Neuronal stem cell (in vitro differentiated cells): Measurements from ENCODE around the gene CAVIN3.

Experiments
- DNase-seq: peaks from one replicate; pipeline ENCODE4 v3.0.0-alpha.2; 2013; ENCODE audit warnings: low spot score
- H2AFZ ChIP-seq: one replicate; pipeline ENCODE4 v1.6.1; 2013; ENCODE audit warnings: mild to moderate bottlenecking, low read length, inconsistent platforms
- H2AK5ac ChIP-seq: 2 replicates; pipeline ENCODE4 v1.6.1; 2013; ENCODE audit warnings: low read depth, mild to moderate bottlenecking, inconsistent platforms, low read length, moderate library complexity, mixed read lengths
- H2BK120ac ChIP-seq: 2 replicates; pipeline ENCODE4 v1.6.1; 2013; ENCODE audit warnings: low read depth, mild to moderate bottlenecking, inconsistent platforms, low read length, moderate library complexity, mixed read lengths
- H2BK12ac ChIP-seq: one replicate; pipeline ENCODE4 v1.6.1; 2013; ENCODE audit warnings: low read length, inconsistent platforms
- H2BK15ac ChIP-seq: 2 replicates; pipeline ENCODE4 v1.6.1; 2013; ENCODE audit warnings: mild to moderate bottlenecking, low read length, inconsistent platforms, mixed read lengths
- H2BK5ac ChIP-seq: one replicate; pipeline ENCODE4 v1.6.1; 2013; ENCODE audit warnings: inconsistent platforms, mild to moderate bottlenecking, low read length, moderate library complexity
- H3K14ac ChIP-seq: one replicate; pipeline ENCODE4 v1.6.1; 2013; ENCODE audit warnings: low read length, inconsistent platforms
- H3K18ac ChIP-seq: 2 replicates; pipeline ENCODE4 v1.6.1; 2013; ENCODE audit warnings: low read length, inconsistent platforms
- H3K23ac ChIP-seq: 2 replicates; pipeline ENCODE4 v1.6.1; 2013; ENCODE audit warnings: low read depth, mild to moderate bottlenecking, mixed read lengths, low read length, inconsistent platforms; ENCODE audit not compliant: poor library complexity
- H3K27ac ChIP-seq: replicated peaks from 3 replicates; pipeline ENCODE4 v1.5.1; 2013; ENCODE audit warnings: low read length, inconsistent platforms
- H3K27me3 ChIP-seq, 3 experiments: 2 replicates each; pipeline ENCODE4 v1.6.1; 2013; ENCODE audit warnings: low read length in 3 of 3, mild to moderate bottlenecking in 2 of 3, inconsistent platforms in 1 of 3, low read depth in 1 of 3, mixed read lengths in 1 of 3, moderate library complexity in 1 of 3; ENCODE audit not compliant: control insufficient read depth in 3 of 3, insufficient read depth in 3 of 3
- H3K36me3 ChIP-seq, 2 donors: replicated peaks in 1 of 2; 2 replicates each; pipeline ENCODE4 v1.6.1; 2013; ENCODE audit warnings: low read length in 2 of 2; ENCODE audit not compliant: control insufficient read depth in 2 of 2, insufficient read depth in 2 of 2
- H3K4ac ChIP-seq: 2 replicates; pipeline ENCODE4 v1.6.1; 2013; ENCODE audit warnings: inconsistent platforms, mild to moderate bottlenecking, low read length, moderate library complexity
- H3K4me1 ChIP-seq, 2 donors: 1 replicate in 1 of 2; 2 replicates in 1 of 2; pipeline ENCODE4 v1.6.1; 2013; ENCODE audit warnings: low read length in 2 of 2, low read depth in 1 of 2; ENCODE audit not compliant: control insufficient read depth in 2 of 2, insufficient read depth in 1 of 2
- H3K4me2 ChIP-seq: one replicate; pipeline ENCODE4 v1.6.1; 2013; ENCODE audit warnings: mild to moderate bottlenecking, low read length, inconsistent platforms; ENCODE audit not compliant: insufficient read depth, poor library complexity, severe bottlenecking
- H3K4me3 ChIP-seq, 2 donors: 2 replicates each; pipeline ENCODE4 v1.5.1; 2013; ENCODE audit warnings: low read length in 2 of 2, mild to moderate bottlenecking in 2 of 2, inconsistent platforms in 1 of 2, moderate library complexity in 1 of 2
- H3K79me1 ChIP-seq: one replicate; pipeline ENCODE4 v1.6.1; 2013; ENCODE audit warnings: low read depth, mild to moderate bottlenecking, inconsistent platforms, low read length, moderate library complexity
- H3K9ac ChIP-seq: one replicate; pipeline ENCODE4 v1.6.1; 2013; ENCODE audit warnings: mild to moderate bottlenecking, low read depth, low read length, inconsistent platforms; ENCODE audit not compliant: poor library complexity
- H3K9me3 ChIP-seq, 2 donors: replicated peaks in 1 of 2; 2 replicates each; pipeline versions ENCODE3 to v1.6.1; 2013; ENCODE audit warnings: low read length in 2 of 2, mild to moderate bottlenecking in 2 of 2, inconsistent platforms in 1 of 2, low read depth in 1 of 2, mixed read lengths in 1 of 2, moderate library complexity in 1 of 2; ENCODE audit not compliant: control insufficient read depth in 2 of 2, insufficient read depth in 1 of 2
- H4K8ac ChIP-seq: one replicate; pipeline ENCODE4 v1.6.1; 2013; ENCODE audit warnings: low read depth, mild to moderate bottlenecking, inconsistent platforms, low read length, moderate library complexity
- H4K91ac ChIP-seq: one replicate; pipeline ENCODE4 v1.6.1; 2013; ENCODE audit warnings: low read length, low read depth, mild to moderate bottlenecking, inconsistent platforms; ENCODE audit not compliant: poor library complexity
- WGBS, 2 donors: extraction: QIAGEN DNeasy Blood & Tissue Kit; methylation state at CpG; one replicate each; pipeline ENCODE4 v1.1.7; 2013; ENCODE audit warnings: missing lambda C conversion rate in 2 of 2, mixed read lengths in 1 of 2; ENCODE audit not compliant: insufficient read length in 2 of 2, insufficient replicate concordance in 1 of 2; ENCODE audit errors: extremely low coverage in 2 of 2; 5-methylcytosine and 5-hydroxymethylcytosine counted together

CAVIN3 gene

GRCh38 chr11:6303661-6304060 is 16.6 kb downstream of the CAVIN3 start:
- H3K4me2 ChIP-seq = no peak overlapping the region
- peak overlapping the region; percentile 12 for H2AFZ ChIP-seq
- no peak overlapping the region for H3K4ac ChIP-seq
- no peak overlapping the region for H2BK5ac ChIP-seq
- H3K4me1 ChIP-seq = peaks cover 7 to 19% of the 10 kb centered on the region in 2 donors
- H2BK12ac ChIP-seq = no peak overlapping the region
- H3K9ac ChIP-seq = no peak overlapping the region
- no peak overlapping the region for H2BK120ac ChIP-seq
- H3K79me1 ChIP-seq = no peaks in the 10 kb centered on the region
- WGBS, 2 donors = no CpG with 5 or more reads among the region's 6 CpGs
- no peak overlapping the region for H2AK5ac ChIP-seq
- no peak overlapping the region for H3K14ac ChIP-seq
- H3K36me3 ChIP-seq = no peaks in the 10 kb centered on the region
- H2BK15ac ChIP-seq = no peak overlapping the region
- H3K23ac ChIP-seq = no peak overlapping the region
- H3K27me3 ChIP-seq = peaks cover 0 to 17% (median 0%) of the 10 kb centered on the region in 3 experiments
- peak overlapping the region; percentile 64 for H3K27ac ChIP-seq
- H4K8ac ChIP-seq = no peak overlapping the region
- H3K18ac ChIP-seq = no peak overlapping the region
- no peak overlapping the region for H4K91ac ChIP-seq
- no peak overlapping the region for H3K4me3 ChIP-seq
- DNase-seq = peak; percentile 72
- no peaks in the 10 kb centered on the region for H3K9me3 ChIP-seq

GRCh38 chr11:6301096-6301495 is 19.2 kb downstream of the CAVIN3 start:
- Histone ChIP-seq H3K36me3 (no peaks in the 10 kb centered on the region), H3K4ac (no peak overlapping the region), H2BK5ac (no peak overlapping the region), H4K8ac (no peak overlapping the region), H4K91ac (no peak overlapping the region), H3K27me3 (peaks cover 0 to 4% (median 0%) of the 10 kb centered on the region in 3 experiments), H3K9me3 (no peaks in the 10 kb centered on the region), H3K14ac (no peak overlapping the region), H2BK15ac (no peak overlapping the region), H2BK120ac (no peak overlapping the region), H3K79me1 (no peaks in the 10 kb centered on the region), H2AFZ (no peak overlapping the region), H3K4me3 (no peak overlapping the region), H3K9ac (no peak overlapping the region), H2BK12ac (no peak overlapping the region), H2AK5ac (no peak overlapping the region), H3K4me2 (no peak overlapping the region), H3K4me1 (peaks cover 7 to 14% of the 10 kb centered on the region in 2 donors), H3K18ac (no peak overlapping the region), H3K23ac (no peak overlapping the region), H3K27ac (no peak overlapping the region)
- no CpG with 5 or more reads among the region's 2 CpGs for WGBS, 2 donors
- no peak for DNase-seq

GRCh38 chr11:6300325-6300724 is 20.0 kb downstream of the CAVIN3 start:
- no peak overlapping the region for H4K8ac ChIP-seq
- no peak overlapping the region for H2AK5ac ChIP-seq
- H2BK5ac ChIP-seq = no peak overlapping the region
- H3K79me1 ChIP-seq = no peaks in the 10 kb centered on the region
- no peak overlapping the region for H3K14ac ChIP-seq
- no peak overlapping the region for H3K4me3 ChIP-seq
- H3K4me1 ChIP-seq = peaks cover 7 to 13% of the 10 kb centered on the region in 2 donors
- H2BK12ac ChIP-seq = no peak overlapping the region
- no peak for DNase-seq
- no peak overlapping the region for H3K9ac ChIP-seq
- no peak overlapping the region for H3K27ac ChIP-seq
- H3K9me3 ChIP-seq = no peaks in the 10 kb centered on the region
- H3K18ac ChIP-seq = no peak overlapping the region
- no peak overlapping the region for H3K23ac ChIP-seq
- H2BK120ac ChIP-seq = no peak overlapping the region
- no peaks in the 10 kb centered on the region for H3K27me3 ChIP-seq
- no peak overlapping the region for H3K4me2 ChIP-seq
- no peak overlapping the region for H2AFZ ChIP-seq
- no peaks in the 10 kb centered on the region for H3K36me3 ChIP-seq
- H3K4ac ChIP-seq = no peak overlapping the region
- H2BK15ac ChIP-seq = no peak overlapping the region
- no peak overlapping the region for H4K91ac ChIP-seq
- no CpG with 5 or more reads among the region's 3 CpGs for WGBS, 2 donors

GRCh38 chr11:6298605-6299004 is 21.7 kb downstream of the CAVIN3 start:
- no CpG with 5 or more reads among the region's 4 CpGs for WGBS, 2 donors
- Histone ChIP-seq H3K4ac (no peak overlapping the region), H3K9ac (no peak overlapping the region), H2BK15ac (no peak overlapping the region), H3K27me3 (no peaks in the 10 kb centered on the region), H3K36me3 (no peaks in the 10 kb centered on the region), H3K4me2 (no peak overlapping the region), H3K79me1 (no peaks in the 10 kb centered on the region), H2BK12ac (no peak overlapping the region), H2BK5ac (no peak overlapping the region), H3K9me3 (no peaks in the 10 kb centered on the region), H2BK120ac (no peak overlapping the region), H3K18ac (no peak overlapping the region), H2AK5ac (no peak overlapping the region), H4K91ac (no peak overlapping the region), H3K23ac (no peak overlapping the region), H4K8ac (no peak overlapping the region), H3K27ac (no peak overlapping the region), H3K4me3 (no peak overlapping the region), H3K4me1 (peaks cover 2 to 10% of the 10 kb centered on the region in 2 donors), H3K14ac (no peak overlapping the region), H2AFZ (no peak overlapping the region)
- no peak for DNase-seq
